GM19467 (cell line): ENCODE results near the gene TBC1D22A.

ENCODE experiments used
- ATAC-seq: cut with Tn5 transposase; IDR thresholded peaks from one replicate; pipeline ENCODE4 v1.9.1; 2021; ENCODE audit warnings: mild to moderate bottlenecking, moderate library complexity; ENCODE audit not compliant: unreplicated experiment

TBC1D22A gene

DNA sequence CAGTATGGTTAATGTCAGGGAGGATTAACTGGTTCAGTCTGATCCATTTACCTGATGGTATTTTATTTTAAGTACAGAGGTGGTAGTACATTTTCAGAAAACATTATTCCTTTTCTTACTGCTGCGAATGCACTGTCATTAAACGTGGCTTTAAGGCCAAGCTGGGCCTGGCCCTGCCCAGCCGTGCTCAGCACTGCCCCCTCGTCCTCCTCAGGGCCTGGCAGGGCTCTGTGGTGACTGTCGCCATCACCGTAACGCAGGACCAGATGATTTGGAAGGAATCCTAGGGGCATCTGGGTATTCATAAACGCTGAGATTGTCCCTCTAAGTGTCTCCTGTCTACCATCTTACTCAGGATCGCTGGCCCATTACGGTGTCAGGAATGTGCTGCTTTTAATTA is 302.0 kb downstream of the TBC1D22A start:
- ATAC-seq, result no peak

- ATAC-seq, result no peak
Observed at GRCh38 chr22:47065756-47066615, 303.5 kb downstream of the TBC1D22A start.

GRCh38 chr22:47066616-47066905 is 304.1 kb downstream of the TBC1D22A start:
- ATAC-seq, result no peak

GRCh38 chr22:47067321-47067890 is 305.0 kb downstream of the TBC1D22A start:
- no peak for ATAC-seq

GRCh38 chr22:47067911-47068625 is 305.6 kb downstream of the TBC1D22A start:
- ATAC-seq, result no peak

GRCh38 chr22:47068626-47068996 is 306.2 kb downstream of the TBC1D22A start:
- no peak for ATAC-seq

DNA sequence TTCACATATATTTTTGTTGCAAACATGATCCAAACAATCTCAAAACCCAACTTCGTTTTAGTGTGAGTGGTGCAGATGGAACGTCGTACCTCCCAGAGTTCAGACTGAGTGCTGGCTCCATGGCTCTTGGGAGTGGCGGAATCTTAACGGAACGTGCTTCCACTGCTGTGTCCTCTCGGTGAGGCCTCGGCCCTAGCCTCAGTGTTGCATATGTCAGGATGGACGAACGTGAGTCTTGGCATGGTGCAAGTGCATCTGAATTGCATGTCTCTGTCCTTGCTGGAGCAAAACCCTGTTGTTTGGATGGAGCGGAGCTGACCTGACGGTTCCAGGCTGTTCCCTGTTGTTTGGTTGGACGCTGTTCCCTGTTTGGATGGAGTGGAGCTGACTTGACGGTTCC is 306.8 kb downstream of the TBC1D22A start:
- ATAC-seq, result no peak

- ATAC-seq, result no peak
Observed at GRCh38 chr22:47071078-47071806, 308.8 kb downstream of the TBC1D22A start.

DNA sequence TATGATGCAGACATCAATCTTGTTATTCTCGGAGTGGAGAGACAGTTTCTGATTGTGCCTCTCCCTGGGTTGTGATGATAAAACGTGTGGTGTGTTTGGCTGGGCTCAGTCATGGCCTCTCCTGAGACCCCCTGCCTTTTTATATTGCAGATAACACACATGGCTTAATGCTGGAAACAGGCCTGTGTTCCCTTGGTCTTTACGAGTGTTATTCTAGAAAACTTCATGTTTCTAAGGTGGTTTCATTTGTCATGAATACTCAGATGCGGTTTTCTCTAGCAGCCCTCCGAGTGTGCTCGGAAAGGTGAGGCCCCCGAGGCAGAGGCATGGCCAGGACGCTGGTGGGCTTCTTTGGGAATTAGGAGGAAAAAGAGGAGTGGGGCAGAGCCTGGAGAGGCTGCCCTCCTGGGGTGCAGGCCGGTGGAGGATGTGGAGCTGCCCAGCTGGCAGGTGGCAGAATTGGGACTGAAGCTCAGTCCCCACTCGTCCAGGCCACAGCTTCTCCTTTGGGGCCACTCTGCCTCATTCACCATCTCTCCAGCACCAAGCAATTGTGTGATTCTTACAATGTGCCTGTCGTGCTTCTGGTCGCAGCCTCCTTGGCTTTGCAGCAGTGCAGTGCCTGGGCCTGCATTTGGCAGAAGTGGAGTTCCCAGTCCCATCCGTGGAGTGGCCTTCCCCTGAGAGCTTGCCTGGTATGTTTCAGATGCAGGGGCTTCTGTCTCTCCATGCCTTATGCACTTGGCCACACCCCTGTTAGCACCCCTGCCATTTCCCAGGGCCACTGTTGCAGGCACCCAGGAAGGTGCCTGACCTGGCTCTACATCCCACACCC is 309.6 kb downstream of the TBC1D22A start:
- no peak for ATAC-seq

GRCh38 chr22:47072642-47072967 is 310.2 kb downstream of the TBC1D22A start:
- no peak for ATAC-seq

- ATAC-seq, result no peak
Observed at GRCh38 chr22:47073075-47073474, 310.6 kb downstream of the TBC1D22A start.

- no peak for ATAC-seq
Observed at GRCh38 chr22:47074105-47074504, 311.7 kb downstream of the TBC1D22A start.

DNA sequence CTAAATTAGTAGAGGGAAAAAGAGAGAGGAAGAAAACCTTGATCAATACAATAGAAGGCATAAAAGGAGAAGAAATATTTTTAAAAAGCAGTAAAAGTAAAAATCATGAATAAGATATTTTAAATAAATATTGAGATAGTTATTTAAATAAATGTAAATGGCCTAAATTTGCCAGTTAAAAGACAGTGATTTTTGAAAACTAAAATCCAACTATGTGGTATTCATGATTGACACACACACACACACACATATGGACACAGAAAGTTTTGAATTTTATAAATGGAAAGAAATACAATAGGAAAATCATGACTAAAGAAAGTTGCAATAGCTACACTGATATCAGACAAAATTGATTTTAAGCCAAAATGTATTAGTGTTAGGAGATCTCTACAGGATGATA is 313.1 kb downstream of the TBC1D22A start:
- no peak for ATAC-seq

DNA sequence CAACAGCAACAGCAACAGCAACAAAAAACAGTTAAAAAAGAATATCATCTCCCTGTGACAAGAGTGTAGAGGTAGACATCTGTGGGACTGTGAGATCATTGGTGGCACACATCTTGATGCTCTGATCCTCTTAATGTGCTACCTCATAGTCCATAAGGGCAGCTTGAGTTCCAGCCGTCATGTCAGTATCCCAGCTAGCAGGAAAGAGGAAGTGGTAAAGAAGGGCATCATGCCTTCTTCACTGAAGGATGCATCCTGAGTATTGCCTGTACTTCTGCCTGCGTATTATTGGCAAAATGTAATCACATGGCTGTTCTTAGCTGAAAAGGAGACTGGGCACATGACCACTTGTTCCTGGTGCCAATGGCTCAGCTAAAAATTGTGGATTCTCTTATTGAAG is 314.3 kb downstream of the TBC1D22A start:
- ATAC-seq, result no peak

- no peak for ATAC-seq
Observed at GRCh38 chr22:47080100-47080499, 317.6 kb downstream of the TBC1D22A start.

DNA sequence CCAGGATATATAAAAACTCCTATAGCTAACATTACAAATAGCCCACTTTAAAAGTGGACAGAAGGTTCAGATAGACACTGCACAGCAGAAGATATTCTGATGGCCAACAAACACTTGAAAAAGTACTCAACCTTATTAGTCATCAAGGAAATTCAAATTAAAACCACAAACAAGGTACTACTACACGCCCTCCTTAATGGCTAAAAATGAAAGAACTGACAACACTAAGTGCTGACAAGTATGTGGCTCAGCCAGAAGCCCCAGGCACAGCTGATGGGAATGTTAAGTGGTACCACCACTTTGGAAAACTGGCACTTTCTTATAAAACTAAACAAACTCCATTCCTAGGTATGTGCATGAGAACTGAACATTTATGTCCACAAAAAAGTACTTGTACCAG is 320.1 kb downstream of the TBC1D22A start:
- no peak for ATAC-seq

GRCh38 chr22:47083379-47083986 is 321.0 kb downstream of the TBC1D22A start:
- no peak for ATAC-seq

GRCh38 chr22:47084226-47084625 is 321.8 kb downstream of the TBC1D22A start:
- no peak for ATAC-seq

DNA sequence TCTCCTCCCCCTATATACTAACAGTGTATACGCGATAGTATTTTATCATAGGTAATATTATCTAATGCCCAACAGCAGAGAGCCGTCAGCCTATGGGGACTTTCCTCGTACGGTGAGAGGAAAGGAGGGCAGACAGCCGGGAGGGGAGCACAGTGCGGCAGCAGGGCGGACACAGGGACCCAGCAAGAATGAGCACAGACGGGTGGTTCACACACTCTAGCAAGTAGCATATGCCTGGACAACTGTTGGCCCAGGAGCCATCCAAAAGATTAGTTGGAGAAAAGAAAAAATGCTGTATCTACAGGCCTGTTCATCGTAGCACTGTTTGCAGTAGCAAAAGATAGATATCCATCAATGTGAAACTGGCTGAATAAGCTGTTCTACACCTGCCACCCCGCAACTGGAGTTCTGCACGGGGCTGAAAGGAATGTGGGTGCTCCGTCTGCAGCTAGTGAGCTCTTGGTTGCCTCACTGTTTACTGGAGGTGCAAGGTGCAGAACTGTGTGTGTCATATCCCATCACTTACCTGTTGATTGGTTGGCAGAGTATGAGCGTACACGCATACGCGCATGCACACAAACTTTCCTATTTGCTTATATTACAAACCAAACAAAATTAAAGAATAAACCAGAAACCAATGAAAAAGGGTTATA is 324.3 kb downstream of the TBC1D22A start:
- no peak for ATAC-seq
